ENCODE measurements around the gene HIPK1.

DNA sequence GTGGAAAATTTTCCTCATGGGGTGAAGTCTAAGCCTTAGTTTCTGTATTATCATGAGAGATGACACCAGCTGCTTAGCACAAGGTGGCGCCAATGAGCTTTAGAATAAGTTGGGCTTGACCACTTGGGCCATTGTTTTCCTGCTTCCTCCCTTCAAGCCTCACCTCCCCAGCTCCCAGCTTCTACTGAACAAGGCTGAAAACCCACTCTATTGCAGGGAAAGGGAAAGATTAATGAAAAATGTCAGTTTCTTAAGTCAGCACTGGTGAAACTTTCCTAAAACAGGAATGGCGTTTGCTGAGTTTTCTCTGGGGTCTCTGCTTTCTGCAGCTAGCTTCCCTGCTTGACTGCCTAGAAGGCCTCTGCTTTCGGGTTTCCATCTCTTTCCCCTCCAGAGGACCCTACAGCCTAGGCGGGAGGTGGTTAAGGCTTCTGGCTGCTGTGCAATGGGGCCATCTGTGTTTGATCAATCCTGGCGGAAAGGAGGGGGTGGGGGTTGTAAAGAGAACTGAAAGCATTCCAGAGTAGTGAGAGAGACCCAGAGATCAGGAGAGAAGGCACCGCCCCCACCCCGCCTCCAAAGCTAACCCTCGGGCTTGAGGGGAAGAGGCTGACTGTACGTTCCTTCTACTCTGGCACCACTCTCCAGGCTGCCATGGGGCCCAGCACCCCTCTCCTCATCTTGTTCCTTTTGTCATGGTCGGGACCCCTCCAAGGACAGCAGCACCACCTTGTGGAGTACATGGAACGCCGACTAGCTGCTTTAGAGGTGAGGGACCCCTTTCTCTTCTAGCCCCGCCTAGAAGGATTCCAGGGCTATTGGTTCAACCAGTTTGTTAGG, 50.0 kb downstream of the HIPK1 start, which contains the start of gene OLFML3:
- TF ChIP-seq, protein P1, sequence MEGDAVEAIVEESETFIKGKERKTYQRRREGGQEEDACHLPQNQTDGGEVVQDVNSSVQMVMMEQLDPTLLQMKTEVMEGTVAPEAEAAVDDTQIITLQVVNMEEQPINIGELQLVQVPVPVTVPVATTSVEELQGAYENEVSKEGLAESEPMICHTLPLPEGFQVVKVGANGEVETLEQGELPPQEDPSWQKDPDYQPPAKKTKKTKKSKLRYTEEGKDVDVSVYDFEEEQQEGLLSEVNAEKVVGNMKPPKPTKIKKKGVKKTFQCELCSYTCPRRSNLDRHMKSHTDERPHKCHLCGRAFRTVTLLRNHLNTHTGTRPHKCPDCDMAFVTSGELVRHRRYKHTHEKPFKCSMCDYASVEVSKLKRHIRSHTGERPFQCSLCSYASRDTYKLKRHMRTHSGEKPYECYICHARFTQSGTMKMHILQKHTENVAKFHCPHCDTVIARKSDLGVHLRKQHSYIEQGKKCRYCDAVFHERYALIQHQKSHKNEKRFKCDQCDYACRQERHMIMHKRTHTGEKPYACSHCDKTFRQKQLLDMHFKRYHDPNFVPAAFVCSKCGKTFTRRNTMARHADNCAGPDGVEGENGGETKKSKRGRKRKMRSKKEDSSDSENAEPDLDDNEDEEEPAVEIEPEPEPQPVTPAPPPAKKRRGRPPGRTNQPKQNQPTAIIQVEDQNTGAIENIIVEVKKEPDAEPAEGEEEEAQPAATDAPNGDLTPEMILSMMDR (IDR thresholded peaks at IDR 0.05 in 2 of 3, conservative IDR thresholded peaks at IDR 0.05 in 1 of 3; ENCODE audit: borderline replicate concordance in 1 of 3, insufficient read depth in 1 of 3, low read depth in 2 of 3, low read length in 2 of 3): peak; percentile 61 to 72 (median 70); a peak in 5 of 6 replicates
- no peak for TF ChIP-seq POLR2AphosphoS5 (IDR thresholded peaks at IDR 0.05; ENCODE audit: low read depth, low read length)
- TF ChIP-seq EZH2 (IDR thresholded peaks at IDR 0.05): no peak
- no peak for TF ChIP-seq SRF (IDR thresholded peaks at IDR 0.05; ENCODE audit: low read depth)
- no peak for TF ChIP-seq JUND (IDR thresholded peaks at IDR 0.05)
- TF ChIP-seq RAD21 (IDR thresholded peaks at IDR 0.05; ENCODE audit: low read depth): peak; percentile 83
- no peak for TF ChIP-seq ZNF274 (IDR thresholded peaks at IDR 0.05; ENCODE audit: low read depth, low read length)
- TF ChIP-seq POLR2A (IDR thresholded peaks at IDR 0.05; ENCODE audit: borderline replicate concordance, extremely low read depth, insufficient read depth, insufficient read length): no peak
- TF ChIP-seq, protein P2, sequence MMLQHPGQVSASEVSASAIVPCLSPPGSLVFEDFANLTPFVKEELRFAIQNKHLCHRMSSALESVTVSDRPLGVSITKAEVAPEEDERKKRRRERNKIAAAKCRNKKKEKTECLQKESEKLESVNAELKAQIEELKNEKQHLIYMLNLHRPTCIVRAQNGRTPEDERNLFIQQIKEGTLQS (IDR thresholded peaks at IDR 0.05): no peak
- TF ChIP-seq TCF7L2 (IDR thresholded peaks at IDR 0.05; ENCODE audit: borderline replicate concordance, extremely low read depth, insufficient read depth, insufficient read length): no peak
- no peak for TF ChIP-seq SIN3A (IDR thresholded peaks at IDR 0.05; ENCODE audit: low read depth)
- TF ChIP-seq, protein P3, sequence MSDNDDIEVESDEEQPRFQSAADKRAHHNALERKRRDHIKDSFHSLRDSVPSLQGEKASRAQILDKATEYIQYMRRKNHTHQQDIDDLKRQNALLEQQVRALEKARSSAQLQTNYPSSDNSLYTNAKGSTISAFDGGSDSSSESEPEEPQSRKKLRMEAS (IDR thresholded peaks at IDR 0.05): no peak
- no peak for TF ChIP-seq FOSL1 (IDR thresholded peaks at IDR 0.05; ENCODE audit: low read depth)
- TF ChIP-seq, protein P4, sequence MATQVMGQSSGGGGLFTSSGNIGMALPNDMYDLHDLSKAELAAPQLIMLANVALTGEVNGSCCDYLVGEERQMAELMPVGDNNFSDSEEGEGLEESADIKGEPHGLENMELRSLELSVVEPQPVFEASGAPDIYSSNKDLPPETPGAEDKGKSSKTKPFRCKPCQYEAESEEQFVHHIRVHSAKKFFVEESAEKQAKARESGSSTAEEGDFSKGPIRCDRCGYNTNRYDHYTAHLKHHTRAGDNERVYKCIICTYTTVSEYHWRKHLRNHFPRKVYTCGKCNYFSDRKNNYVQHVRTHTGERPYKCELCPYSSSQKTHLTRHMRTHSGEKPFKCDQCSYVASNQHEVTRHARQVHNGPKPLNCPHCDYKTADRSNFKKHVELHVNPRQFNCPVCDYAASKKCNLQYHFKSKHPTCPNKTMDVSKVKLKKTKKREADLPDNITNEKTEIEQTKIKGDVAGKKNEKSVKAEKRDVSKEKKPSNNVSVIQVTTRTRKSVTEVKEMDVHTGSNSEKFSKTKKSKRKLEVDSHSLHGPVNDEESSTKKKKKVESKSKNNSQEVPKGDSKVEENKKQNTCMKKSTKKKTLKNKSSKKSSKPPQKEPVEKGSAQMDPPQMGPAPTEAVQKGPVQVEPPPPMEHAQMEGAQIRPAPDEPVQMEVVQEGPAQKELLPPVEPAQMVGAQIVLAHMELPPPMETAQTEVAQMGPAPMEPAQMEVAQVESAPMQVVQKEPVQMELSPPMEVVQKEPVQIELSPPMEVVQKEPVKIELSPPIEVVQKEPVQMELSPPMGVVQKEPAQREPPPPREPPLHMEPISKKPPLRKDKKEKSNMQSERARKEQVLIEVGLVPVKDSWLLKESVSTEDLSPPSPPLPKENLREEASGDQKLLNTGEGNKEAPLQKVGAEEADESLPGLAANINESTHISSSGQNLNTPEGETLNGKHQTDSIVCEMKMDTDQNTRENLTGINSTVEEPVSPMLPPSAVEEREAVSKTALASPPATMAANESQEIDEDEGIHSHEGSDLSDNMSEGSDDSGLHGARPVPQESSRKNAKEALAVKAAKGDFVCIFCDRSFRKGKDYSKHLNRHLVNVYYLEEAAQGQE (IDR thresholded peaks at IDR 0.05; ENCODE audit: low read depth): no peak
